ENCODE measurements around the gene HMGA1.
"Not testable (repeated sequence)": the region's sequence is repeated elsewhere in the genome, so short reads cannot be mapped to it uniquely, and the experiment has no call there.

Gene HMGA1

GRCh38 chr6:34269132-34269531 lies 32.5 kb downstream of the HMGA1 start:
- not testable (repeated sequence) for DNase-seq

DNA sequence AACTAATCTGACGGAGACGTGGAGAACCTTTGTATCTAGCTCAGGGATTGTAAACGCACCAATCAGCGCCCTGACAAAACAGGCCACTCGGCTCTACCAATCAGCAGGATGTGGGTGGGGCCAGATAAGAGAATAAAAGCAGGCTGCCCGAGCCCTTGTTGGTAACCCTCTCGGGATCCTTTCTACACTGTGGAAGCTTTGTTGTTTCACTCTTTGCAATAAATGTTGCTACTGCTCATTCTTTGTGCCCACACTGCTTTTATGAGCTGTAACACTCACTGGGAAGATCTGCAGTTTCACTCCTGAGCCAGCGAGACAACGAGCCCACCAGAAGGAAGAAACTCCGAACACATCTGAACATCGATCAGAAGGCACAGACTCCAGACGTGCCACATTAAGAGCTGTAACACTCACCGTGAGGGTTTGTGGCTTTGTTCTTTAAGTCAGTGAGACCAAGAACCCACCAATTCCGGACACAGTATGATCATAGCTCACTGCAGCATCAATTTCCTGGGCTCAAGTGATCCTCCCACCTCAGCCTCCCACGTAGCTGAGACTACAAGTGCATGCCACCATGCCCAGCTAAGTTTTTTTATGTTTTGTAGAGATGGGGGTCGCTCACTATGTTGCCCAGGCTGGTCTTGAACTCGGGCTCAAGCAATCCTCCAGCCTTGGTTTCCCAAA lies 33.1 kb downstream of the HMGA1 start:
- not testable (repeated sequence) for DNase-seq

- DNase-seq: no peak
These were observed 35.6 kb downstream of the HMGA1 start for GRCh38 chr6:34272013-34272926.

- no peak for DNase-seq
These were observed 36.7 kb downstream of the HMGA1 start for GRCh38 chr6:34273242-34273805.

- DNase-seq: no peak
These were observed 37.5 kb downstream of the HMGA1 start for GRCh38 chr6:34274129-34274528.

GRCh38 chr6:34275128-34275804 lies 38.6 kb downstream of the HMGA1 start:
- no peak for DNase-seq

- no peak for DNase-seq
These were observed 39.5 kb downstream of the HMGA1 start for GRCh38 chr6:34276191-34276590.

- DNase-seq: no peak
These were observed 40.4 kb downstream of the HMGA1 start for GRCh38 chr6:34276881-34277762.

- DNase-seq: no peak
These were observed 41.1 kb downstream of the HMGA1 start for GRCh38 chr6:34277763-34278112.

- DNase-seq: no peak
These were observed 42.2 kb downstream of the HMGA1 start for GRCh38 chr6:34278833-34279232.

DNA sequence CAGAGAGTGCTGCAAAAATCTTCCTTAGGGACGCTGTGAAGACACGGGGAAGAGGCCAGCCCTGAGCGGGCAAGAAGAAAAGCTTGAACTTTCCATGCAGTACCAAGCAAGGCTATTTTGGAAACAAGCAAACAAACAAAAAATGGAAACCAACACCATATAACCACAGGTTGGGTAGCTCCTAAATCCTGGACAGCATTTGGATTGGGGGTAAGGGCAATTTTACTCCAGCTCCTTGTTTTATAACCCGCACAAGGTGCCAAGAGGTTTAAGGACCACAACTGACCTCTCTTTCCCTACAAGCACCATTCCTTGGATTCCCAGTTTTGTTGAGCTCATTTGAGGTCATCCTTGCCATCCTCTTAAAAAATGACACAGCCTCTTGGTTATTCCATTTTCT lies 43.5 kb downstream of the HMGA1 start:
- no peak for DNase-seq

DNA sequence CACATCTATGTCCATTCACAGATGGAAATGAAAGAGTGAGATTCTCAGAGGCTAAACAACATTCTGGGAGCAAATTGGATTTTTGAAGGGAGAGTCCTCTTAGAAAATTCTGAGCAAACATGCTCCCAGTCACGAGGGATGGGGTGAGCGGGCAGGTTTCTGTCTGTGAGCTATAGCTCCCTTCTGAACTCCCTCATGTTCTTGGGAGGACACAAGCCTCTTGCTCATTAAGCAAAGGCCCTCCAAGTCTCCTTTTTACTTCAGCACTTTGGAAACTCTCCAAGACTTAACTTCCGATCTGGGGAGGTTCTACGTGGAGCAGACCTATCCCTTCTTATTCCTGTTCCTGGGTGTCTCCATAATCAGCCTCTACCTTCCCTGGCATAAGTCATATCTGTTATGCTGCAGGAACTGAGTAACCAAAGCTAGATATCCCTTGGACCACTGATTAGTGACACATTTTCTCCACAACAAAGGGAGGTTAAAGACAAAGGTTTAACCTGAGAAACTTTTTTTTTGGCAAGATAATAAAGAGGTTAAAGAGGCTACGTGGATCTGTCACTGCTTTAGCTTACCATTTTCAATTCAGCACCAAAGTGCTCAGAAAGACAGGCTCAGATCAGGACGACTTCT lies 45.1 kb downstream of the HMGA1 start:
- DNase-seq: no peak

DNA sequence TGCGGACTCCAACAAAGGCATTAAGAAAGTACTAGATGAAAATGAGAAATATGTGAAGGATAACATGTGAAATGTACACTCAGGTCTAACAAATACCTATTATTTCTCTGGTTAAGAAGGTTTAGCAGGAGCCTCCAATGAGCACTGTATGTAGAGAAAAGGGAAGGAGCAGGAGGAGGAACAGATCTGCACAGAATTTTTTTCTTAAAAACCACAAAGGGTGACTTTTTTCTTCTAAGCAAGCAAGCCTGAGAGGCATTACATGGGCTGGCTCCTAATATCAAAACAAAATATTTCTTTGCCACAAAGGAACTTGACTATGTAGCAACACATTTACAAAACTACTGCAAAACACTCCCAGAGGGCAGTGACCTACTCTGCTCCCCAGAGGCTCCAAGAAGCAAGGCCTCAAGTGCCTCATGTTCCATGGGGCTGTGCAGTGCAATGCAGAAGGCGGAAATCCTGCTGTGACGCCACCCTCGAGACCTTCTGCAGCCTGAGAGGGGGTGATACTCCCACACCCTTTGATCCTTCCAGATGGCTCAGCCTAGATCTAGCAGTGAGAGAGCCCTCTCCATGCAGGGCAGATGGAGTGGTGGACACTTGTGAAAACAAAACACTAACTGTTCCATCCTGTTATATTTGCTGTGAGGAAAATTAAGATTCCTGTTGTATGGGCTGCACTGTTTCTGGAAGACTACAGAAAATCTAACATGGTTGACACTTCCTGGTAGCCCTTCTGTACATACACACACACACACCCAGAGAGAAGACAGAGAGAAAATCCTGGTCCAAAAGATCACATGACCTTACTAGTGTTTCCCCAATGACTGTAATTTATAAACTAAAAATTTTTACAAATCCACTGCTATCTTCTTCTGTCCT lies 48.1 kb downstream of the HMGA1 start:
- peak; percentile 67 for DNase-seq

- DNase-seq: no peak
These were observed 48.9 kb downstream of the HMGA1 start for GRCh38 chr6:34285448-34286164.

GRCh38 chr6:34288581-34288980 lies 51.9 kb downstream of the HMGA1 start:
- no peak for DNase-seq

GRCh38 chr6:34289137-34289536 lies 52.5 kb downstream of the HMGA1 start:
- no peak for DNase-seq

- no peak for DNase-seq
These were observed 56.3 kb downstream of the HMGA1 start for GRCh38 chr6:34292954-34293353.

DNA sequence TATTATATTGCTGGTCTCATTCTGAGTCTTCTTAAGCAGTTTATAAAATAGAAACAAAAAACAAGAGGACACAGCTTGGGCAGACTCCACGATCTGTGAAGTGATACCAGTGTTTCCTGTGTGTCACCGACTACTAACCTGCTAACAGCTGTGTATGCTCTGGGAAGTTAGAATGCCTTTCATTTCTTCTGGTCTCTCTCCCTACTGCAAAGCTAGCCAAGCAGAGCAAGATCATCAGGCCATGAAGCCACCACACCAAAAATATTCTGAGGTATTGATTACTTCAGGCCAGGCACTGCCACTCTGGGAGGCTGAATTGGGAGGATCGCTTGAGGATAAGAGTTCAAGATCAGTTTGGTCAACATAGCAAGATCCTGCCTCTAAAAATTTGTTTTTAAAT lies 59.0 kb downstream of the HMGA1 start:
- no peak for DNase-seq

All from KG1 (cell line).